Measurements from ENCODE around the gene CNOT2. TPM values are rescaled to one million over a fixed set of nuclear protein-coding genes. Genes with fewer than 3 reads are reported as not detected.

CNOT2 gene
- total and polyA plus RNA-seq, 2 donors (not counting 3 experiments of a cell fraction or from before 2014, with no cell fraction given): 52.2 to 79.7 TPM

- POLR2A ChIA-PET: no interaction called here
- no peak overlapping the region for H3K4me2 ChIP-seq (ENCODE audit: insufficient read depth, low read length)
- CTCF ChIA-PET: interaction anchor here (0.7 kb wide), 1 partner anchor 9 kb away, joined by 3 read pairs; no protein-coding TSS in a partner anchor
- no peak for TF ChIP-seq POLR2AphosphoS5 (IDR thresholded peaks at IDR 0.05; ENCODE audit: insufficient read depth, low read depth, low read length)
- no peak for TF ChIP-seq EZH2 (IDR thresholded peaks at IDR 0.05; ENCODE audit: borderline replicate concordance, low read depth, low read length, severe bottlenecking)
- TF ChIP-seq FOS (IDR thresholded peaks at IDR 0.05; ENCODE audit: borderline replicate concordance, insufficient read depth, low read length): no peak
- no peak for TF ChIP-seq GATA2 (IDR thresholded peaks at IDR 0.05; ENCODE audit: insufficient read depth, insufficient read length, low read depth, low read length)
- no peak for TF ChIP-seq POLR2A (IDR thresholded peaks at IDR 0.05; ENCODE audit: low read depth, low read length)
- no peak for TF ChIP-seq MYC (IDR thresholded peaks at IDR 0.05; ENCODE audit: low read depth, low read length)
- no peak for TF ChIP-seq MAX (IDR thresholded peaks at IDR 0.05; ENCODE audit: insufficient read depth, insufficient read length)
- no peak for TF ChIP-seq JUN (IDR thresholded peaks at IDR 0.05; ENCODE audit: borderline replicate concordance, insufficient read depth, insufficient read length, low read depth)
- no peak for TF ChIP-seq CTCF (IDR thresholded peaks at IDR 0.05; ENCODE audit: extremely low read depth in 1 of 2, insufficient read depth in 1 of 2, low read depth in 1 of 2, low read length in 2 of 2)
- no peak overlapping the region for H2AFZ ChIP-seq (ENCODE audit: low read depth, low read length)
- no peaks in the 10 kb centered on the region for H3K36me3 ChIP-seq (ENCODE audit: control insufficient read depth in 2 of 2, extremely low read depth in 1 of 2, insufficient read depth in 2 of 2, low read length in 2 of 2)
- no peak for FAIRE-seq
- H3K27me3 ChIP-seq (ENCODE audit: control insufficient read depth in 2 of 2, insufficient read depth in 2 of 2, low read length in 2 of 2): no peaks in the 10 kb centered on the region
- H3K4me3 ChIP-seq (replicated peaks in 1 of 3; ENCODE audit: insufficient read depth in 1 of 3, low read depth in 1 of 3, low read length in 3 of 3): no peak overlapping the region
- H3K9me1 ChIP-seq (replicated peaks; ENCODE audit: control insufficient read depth, extremely low read depth, insufficient read depth, low read length): no peaks in the 10 kb centered on the region
- dilution Hi-C loops (cut with MboI; ENCODE audit: extremely low pct_ligation_motif_present, low sequenced_read_pairs) (no loop called here), intact Hi-C loops (cut with micrococcal nuclease) (no loop called here)
- no TSS peak for BruUV-seq (replicated peaks)
- H3K79me2 ChIP-seq (ENCODE audit: control insufficient read depth, insufficient read depth, low read length): no peaks in the 10 kb centered on the region
- H4K20me1 ChIP-seq (replicated peaks; ENCODE audit: control insufficient read depth, extremely low read depth, insufficient read depth, low read length): no peaks in the 10 kb centered on the region
- H3K9ac ChIP-seq (replicated peaks; ENCODE audit: extremely low read depth, insufficient read depth, low read length): no peak overlapping the region
- no peak for DNase-seq (ENCODE audit: low read depth, low spot score)
- H3K27ac ChIP-seq (ENCODE audit: insufficient read depth, low read depth, low read length): no peak overlapping the region
- no peaks in the 10 kb centered on the region for H3K4me1 ChIP-seq (ENCODE audit: control insufficient read depth, extremely low read depth, insufficient read depth, low read length)
- H3K9me3 ChIP-seq (replicated peaks; ENCODE audit: control insufficient read depth, insufficient read depth, low read length): no peaks in the 10 kb centered on the region
Observed at GRCh38 chr12:70196811-70197281, 46.4 kb upstream of the CNOT2 start.

Measured in endothelial cell of umbilical vein (primary cell).